ES-I3 (cell line): ENCODE results near the gene CHST15.

ENCODE experiments used
- H3K36me3 ChIP-seq: 2 replicates; pipeline ENCODE4 v1.6.1; 2013; ENCODE audit warnings: mild to moderate bottlenecking, low read length, control low read depth, moderate library complexity; ENCODE audit not compliant: insufficient read depth
- H3K4me1 ChIP-seq: 2 replicates; pipeline ENCODE4 v1.6.1; 2013; ENCODE audit warnings: mild to moderate bottlenecking, control low read depth, low read length; ENCODE audit not compliant: insufficient read depth
- H3K9ac ChIP-seq: 2 replicates; pipeline ENCODE4 v1.6.1; 2013; ENCODE audit warnings: low read depth, mild to moderate bottlenecking, low read length, moderate library complexity
- H3K9me3 ChIP-seq: 2 replicates; pipeline ENCODE4 v1.6.1; 2013; ENCODE audit warnings: mild to moderate bottlenecking, low read length, moderate library complexity; ENCODE audit not compliant: control insufficient read depth, insufficient read depth

The CHST15 gene

DNA sequence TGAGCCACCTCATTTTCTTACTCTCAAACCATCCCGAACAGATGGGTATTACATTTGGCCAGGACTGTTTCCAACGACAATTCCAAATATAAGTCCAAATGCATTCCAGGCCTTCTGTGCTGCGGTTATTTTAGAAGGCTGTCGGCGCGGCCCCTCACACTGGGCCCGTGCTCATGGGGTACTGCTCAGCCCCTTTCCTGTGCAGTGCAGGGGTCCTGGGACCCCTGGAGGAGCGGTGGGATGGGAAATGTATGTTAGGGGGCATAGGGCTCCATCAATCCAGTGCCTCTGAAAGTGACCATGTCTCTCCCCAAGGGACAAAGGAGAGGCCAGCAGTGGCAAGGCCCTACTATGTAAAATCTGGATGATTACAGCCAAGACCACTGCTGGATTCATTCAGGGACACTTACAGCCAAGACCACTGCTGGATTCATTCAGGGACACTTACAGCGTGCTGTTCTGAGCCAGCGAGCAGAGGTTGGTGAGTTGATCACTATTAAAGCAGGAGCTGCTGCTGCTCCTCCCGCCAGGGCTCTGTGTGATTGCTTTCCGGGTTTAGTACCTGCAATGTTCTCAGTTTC is 66.3 kb downstream of the CHST15 start:
- H3K9me3 ChIP-seq, result no peaks in the 10 kb centered on the region
- H3K9ac ChIP-seq, result no peak overlapping the region
- H3K4me1 ChIP-seq, result peaks cover 18% of the 10 kb centered on the region
- no peaks in the 10 kb centered on the region; the same call in 1 of the 2 replicates for H3K36me3 ChIP-seq

DNA sequence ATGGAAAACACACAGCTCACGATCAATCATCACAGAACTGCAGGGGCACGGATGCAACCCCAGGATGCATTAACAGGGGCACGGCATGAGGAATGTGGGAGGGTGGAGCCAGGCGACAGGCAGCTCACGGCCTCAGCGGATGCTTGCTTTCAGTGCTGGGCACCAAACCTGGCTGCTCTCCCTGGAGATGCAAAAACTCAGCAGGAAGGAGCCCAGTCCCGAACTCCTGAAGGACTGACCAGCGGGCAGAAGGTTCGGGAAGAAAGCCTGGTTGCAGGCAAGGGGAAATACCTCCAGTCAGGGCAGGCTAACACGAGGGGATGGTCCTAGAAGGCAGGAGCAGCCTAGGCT is 66.8 kb downstream of the CHST15 start:
- Histone ChIP-seq H3K9ac (no peak overlapping the region), H3K4me1 (peaks cover 22% of the 10 kb centered on the region), H3K36me3 (no peaks in the 10 kb centered on the region; the same call in 1 of the 2 replicates), H3K9me3 (no peaks in the 10 kb centered on the region)

DNA sequence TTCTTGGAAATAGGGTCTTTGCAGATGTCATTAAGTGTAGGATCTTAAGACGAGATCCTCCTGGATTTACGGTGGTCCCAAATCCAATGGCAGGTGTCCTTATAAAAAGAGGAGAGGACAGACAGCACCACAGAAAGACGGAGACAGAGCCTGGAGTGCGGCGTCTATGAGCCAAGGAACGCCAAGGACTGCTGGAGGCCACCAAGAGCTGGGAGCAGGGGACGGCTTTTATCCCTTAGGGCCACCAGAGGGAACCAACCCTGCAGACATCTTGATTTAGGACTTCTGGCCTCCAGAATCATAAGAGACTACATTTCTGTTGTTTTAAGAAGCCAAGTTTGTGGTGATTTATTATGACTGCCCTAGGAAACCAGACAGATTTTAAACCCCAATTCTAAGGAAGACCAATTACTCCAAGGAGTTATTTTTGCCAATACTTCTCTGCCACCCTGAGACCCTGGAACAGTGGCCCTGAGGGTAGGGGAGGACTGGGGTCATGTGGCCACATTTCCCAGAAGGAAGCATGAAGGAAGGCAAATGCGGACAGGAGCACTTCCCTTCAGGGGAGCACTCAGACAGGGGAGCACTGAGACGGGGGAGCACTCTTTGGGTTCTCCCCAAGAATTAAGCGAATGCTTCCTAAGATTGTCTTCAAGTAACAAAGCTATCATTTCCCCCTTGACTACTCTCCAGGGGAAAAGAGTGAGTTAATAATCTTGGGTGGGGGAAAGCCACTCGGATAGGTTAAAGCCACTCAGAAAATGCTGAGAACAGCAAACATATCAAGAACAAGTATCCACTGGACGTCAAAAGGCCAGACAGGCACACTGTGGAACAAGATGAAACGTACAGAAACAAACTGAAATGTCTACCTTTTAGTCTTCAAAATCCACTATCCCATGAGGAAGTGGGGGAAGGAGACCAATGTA is 67.5 kb downstream of the CHST15 start:
- peaks cover 27% of the 10 kb centered on the region for H3K4me1 ChIP-seq
- no peaks in the 10 kb centered on the region for H3K9me3 ChIP-seq
- H3K36me3 ChIP-seq, result no peaks in the 10 kb centered on the region; the same call in 1 of the 2 replicates
- no peak overlapping the region for H3K9ac ChIP-seq

DNA sequence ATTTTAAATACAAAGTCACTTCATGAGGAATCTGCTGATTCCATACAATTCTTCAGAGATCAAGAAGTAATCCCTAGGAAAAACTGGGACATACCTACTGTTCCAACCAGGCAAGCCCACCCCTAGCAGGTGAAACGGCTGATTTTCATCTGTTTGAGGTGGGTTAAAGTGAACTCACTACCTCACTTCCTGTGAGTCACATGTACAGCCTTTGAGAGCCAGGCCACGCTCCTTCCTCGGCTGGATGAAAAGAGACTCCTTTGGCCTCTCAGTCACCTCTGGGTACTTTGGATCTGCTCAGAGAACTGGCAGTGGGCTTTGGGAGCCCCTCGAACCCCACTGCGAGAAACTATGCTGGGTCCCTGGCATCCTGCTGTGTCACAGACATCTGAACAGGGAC is 68.2 kb downstream of the CHST15 start:
- H3K36me3 ChIP-seq, result no peaks in the 10 kb centered on the region; the same call in 1 of the 2 replicates

DNA sequence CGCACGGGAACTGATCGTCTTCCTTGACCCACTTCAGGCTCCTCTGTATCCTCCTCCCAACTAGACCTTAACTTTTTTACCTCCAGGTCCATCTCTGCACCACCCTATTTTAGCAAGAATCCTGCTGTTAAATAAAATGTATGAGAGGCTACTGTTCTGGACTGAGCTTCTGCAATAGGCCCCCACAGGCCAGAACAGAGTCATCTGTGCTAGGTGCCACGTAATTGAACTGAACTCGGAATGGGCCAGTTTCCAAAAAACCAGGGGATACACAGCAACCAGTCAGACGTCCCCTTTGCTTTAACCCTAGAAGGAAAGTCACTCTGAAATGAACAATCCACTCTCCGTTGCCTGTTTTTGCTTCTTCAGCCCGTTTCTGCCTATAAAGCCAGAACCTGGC is 71.3 kb downstream of the CHST15 start:
- no peak overlapping the region for H3K9ac ChIP-seq
- no peaks in the 10 kb centered on the region; the same call in 1 of the 2 replicates for H3K36me3 ChIP-seq
- peaks cover 40% of the 10 kb centered on the region for H3K4me1 ChIP-seq
- H3K9me3 ChIP-seq, result no peaks in the 10 kb centered on the region

More for the DNA sequence above, 68.2 kb downstream of the CHST15 start:
- Histone ChIP-seq H3K4me1 (peaks cover 32% of the 10 kb centered on the region), H3K9me3 (no peaks in the 10 kb centered on the region), H3K9ac (no peak overlapping the region)

DNA sequence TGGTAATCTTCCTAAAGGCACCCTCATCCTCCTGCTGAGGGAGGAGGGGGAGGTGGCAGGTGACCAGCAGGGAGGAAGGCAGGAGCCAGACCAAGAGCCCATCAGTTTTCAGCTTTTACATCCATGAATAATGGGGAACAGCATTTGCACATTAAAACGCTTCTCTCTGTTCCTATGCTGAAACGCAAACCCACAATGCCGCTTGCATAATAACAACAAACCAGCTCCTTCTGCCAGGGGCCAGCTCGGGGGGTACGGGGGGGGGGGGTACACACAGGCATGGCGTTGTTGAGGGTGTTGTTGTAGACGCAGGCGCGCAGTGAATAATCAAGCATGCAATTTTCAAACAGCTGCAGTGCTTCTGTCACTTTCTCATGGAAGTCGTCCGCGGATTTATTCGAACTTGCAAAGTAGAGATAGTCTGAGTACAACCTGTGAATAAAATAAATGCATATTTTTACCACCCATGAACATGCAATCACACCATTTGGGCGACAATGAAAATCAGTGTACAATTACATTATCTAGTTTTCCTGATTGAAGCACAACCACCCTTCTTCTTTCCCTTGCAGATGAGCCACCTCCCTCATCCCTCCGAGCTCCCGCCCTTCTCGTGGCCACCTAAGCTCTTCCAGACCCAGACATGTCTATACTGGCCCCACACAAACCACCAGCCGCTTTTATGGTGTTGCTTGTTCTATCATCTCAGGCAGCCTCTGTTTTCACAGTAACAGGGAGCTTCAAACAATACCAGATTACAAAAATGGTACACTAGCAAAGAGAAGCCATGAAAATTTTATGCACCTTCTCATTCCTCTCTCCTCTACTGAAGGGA is 72.2 kb downstream of the CHST15 start:
- Histone ChIP-seq H3K36me3 (no peaks in the 10 kb centered on the region; the same call in 1 of the 2 replicates), H3K9me3 (no peaks in the 10 kb centered on the region), H3K4me1 (peaks cover 33% of the 10 kb centered on the region), H3K9ac (peak overlapping the region; percentile 17; the same call in 1 of the 2 replicates)

DNA sequence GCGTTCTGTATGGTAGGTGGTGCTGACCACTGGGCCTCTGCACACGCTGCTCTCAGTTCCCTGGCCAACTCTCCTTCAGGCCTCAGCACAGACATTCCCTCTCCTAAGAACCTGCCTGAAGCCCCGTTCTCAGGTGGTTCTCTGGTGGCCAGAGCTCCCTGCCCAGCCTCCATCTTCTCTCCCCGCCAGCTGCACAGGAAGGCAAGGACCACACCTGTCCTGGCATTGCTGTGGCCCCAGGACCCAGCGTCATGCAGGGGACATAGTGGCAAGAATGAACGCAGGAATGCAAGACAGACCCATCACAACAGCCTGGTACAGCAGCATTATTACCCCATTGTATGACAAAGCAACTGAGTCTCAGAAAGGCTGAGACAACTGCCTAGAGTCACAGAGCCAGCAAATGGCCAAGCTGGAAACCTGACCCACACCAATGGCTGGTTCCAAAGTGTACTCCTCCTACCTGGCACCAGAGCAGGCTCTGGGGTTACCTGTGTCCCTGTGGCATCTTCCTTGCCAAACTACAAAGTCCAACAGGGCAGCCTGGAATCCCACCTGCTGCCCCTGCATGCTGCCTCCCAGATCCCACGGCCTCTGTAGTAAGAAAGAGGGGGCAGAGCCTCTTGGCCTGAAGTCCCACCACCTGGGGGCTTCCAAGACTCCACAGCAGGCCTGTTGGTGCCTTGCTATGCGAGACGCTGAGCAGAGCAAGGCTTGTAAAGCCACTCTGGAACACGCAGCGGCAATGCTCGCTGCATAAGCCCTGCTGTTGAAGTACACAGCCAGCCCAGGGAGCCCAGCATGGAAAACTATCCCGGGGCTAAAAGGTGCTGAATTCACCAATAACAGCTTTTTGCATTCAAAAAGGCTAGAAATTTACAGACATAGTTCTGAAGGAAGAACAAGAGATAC is 73.3 kb downstream of the CHST15 start:
- H3K9me3 ChIP-seq, result no peaks in the 10 kb centered on the region
- H3K9ac ChIP-seq, result peak overlapping the region; percentile 3; the same call in 1 of the 2 replicates
- peaks cover 28% of the 10 kb centered on the region for H3K4me1 ChIP-seq
- H3K36me3 ChIP-seq, result no peaks in the 10 kb centered on the region; the same call in 1 of the 2 replicates

DNA sequence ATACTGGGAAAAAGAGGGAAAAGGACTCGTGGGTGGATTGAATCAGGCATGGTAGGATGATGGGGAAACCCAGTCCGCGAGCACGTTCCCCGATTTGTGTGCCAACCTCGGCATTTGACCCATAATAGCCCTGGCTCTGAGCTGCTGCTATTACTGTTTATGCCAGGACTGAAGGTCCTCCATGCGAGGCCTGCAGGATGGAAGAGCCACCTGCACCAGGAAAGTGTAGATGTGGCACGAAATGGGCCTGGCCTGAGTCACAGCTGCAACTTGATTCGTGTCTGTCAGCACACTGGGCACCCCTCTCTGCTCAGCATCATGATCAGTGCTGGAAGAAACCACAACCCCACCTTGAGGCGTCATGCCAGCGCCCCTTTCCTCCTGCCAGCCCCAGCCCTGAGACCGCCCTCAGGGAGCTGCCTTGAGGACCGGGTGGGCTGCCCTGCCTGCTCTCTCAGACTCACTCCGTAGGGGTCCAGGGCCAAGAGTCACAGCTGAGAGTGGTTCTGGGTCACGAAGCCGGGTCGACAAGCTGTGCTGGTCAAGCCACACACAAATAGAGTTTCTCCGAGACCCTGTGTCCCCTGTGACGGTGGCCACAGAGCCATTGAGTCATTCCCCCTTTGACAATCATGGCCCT is 74.4 kb downstream of the CHST15 start:
- no peak overlapping the region for H3K9ac ChIP-seq
- peaks cover 1% of the 10 kb centered on the region; the same call in 1 of the 2 replicates for H3K9me3 ChIP-seq
- no peaks in the 10 kb centered on the region; the same call in none of the 2 replicates for H3K36me3 ChIP-seq
- peaks cover 26% of the 10 kb centered on the region for H3K4me1 ChIP-seq

DNA sequence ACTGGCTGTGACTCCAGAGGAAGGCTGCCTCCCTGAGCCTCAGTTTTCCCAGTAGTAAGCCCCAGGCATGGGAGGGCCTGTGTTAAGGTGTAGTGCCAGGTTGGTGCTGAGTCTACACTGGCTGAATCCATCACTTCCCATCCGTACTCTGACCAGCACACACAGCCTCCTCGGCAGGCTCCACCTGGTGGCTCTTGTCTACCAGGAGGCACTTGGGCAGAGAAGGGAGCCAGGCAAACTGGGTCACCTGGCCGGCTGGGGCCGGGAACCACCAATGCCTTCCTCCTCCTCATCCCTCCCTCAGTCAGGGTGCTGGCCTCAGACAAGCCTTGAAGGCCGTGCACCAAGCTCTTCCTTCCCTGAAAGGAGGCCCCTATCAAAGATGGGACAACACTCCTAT is 75.7 kb downstream of the CHST15 start:
- peaks cover 6% of the 10 kb centered on the region; the same call in 1 of the 2 replicates for H3K9me3 ChIP-seq
- no peak overlapping the region for H3K9ac ChIP-seq
- H3K36me3 ChIP-seq, result no peaks in the 10 kb centered on the region; the same call in none of the 2 replicates
- peaks cover 26% of the 10 kb centered on the region for H3K4me1 ChIP-seq

DNA sequence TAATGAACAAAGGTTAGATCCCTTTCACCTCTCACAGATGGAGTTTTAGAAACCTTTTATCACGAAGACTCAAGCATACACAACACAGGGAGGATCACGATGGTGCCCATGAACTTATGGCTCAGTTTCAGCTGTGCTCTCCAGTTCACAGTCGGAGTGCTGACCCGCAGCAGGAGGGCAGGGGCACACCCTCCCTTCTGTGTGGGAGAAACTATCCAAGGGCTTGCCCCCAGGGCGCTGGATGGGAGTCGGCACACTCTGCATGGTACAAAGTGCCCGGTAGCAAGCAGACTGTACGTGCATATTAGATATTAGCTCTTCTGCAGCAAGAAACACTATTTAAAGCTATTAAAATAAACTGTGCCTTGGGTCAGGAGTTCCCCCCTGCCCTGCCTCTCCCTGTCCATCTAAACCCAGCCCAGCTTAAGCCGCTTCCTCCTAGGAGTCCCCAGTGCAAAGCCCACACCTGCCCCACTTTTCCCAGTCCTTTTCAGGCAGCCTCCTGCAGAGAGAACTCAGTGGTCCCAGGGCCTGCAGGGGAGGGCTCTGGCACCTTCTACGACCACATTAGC is 76.5 kb downstream of the CHST15 start:
- Histone ChIP-seq H3K4me1 (peaks cover 24% of the 10 kb centered on the region), H3K36me3 (no peaks in the 10 kb centered on the region; the same call in 1 of the 2 replicates), H3K9me3 (peaks cover 6% of the 10 kb centered on the region; the same call in 1 of the 2 replicates), H3K9ac (no peak overlapping the region)

DNA sequence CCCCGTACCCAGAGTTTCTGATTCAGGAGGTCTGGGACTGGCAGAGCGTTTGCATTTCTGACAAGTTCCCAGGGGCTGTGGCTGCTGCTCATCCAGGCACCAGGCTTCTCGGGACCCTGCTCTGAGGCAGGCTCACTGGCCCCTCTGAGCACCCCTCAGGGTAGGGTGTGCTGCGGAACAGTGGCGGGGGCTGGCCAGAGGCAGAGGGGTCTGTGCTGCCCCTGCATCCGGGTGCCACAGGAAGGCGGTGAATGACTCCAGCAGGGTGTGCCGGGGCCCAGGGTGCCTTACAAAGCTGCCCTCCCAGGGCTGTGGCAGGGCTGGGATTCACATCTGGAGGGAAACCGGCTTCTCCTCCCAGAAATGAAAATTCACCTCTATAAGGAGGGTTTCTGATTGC is 77.4 kb downstream of the CHST15 start:
- Histone ChIP-seq H3K9ac (no peak overlapping the region), H3K4me1 (peaks cover 18% of the 10 kb centered on the region), H3K36me3 (no peaks in the 10 kb centered on the region; the same call in 1 of the 2 replicates), H3K9me3 (peaks cover 6% of the 10 kb centered on the region; the same call in 1 of the 2 replicates)

DNA sequence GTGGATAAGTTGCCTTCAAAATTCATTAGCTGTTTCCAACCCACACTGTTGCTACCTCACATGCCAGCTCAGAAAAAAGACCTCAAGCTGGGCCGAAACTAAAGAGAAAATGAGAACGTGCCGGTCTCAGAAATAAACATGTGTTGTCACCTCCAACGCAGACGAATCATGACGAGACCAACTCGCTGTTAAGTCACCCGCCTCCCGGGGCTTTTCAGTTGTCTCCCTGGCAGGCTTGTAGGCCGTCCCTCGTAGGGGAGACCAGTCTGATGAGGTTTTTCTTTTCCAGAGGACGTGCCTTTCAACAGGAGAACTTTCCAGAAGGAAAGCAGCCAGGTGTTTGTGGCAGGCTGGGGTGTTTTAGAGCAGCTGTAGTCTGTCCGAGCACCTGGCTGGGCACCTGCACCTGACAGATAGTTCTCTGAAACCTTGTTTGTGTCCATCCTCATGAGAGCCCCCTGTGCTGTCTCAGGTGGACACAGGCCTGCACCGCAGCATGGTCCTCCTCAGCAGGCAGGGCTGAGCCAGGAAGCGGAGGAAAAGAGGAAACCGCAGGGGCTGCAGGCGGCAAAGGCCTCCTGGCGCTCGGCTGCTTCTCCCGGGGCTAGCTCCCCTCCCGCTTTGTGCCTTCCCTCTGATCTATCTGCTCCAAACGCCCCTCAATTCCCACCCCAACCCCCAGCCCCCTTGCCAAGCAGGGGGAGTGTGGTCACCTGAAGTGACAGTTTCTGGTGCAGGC is 78.8 kb downstream of the CHST15 start:
- Histone ChIP-seq H3K9me3 (peaks cover 6% of the 10 kb centered on the region; the same call in 1 of the 2 replicates), H3K9ac (no peak overlapping the region), H3K36me3 (no peaks in the 10 kb centered on the region; the same call in 1 of the 2 replicates), H3K4me1 (peaks cover 13% of the 10 kb centered on the region)
